Keratinocyte (primary cell): ENCODE results near the gene IGFN1. TPM values are rescaled to one million over a fixed set of nuclear protein-coding genes. Genes with fewer than 3 reads are reported as not detected.

Source experiments
- DNase-seq: peaks from one replicate; pipeline ENCODE4 v3.0.0-alpha.2; 2011; ENCODE audit warnings: low read depth, missing footprints, low spot score
- FAIRE-seq: peaks from 2 replicates; lab custom pipeline; 2011; peaks lifted over from hg19 to GRCh38; lab: Jason Lieb, UNC
- H2AFZ ChIP-seq: 2 replicates; pipeline ENCODE4 v1.6.0; 2012; ENCODE audit warnings: low read length, control low read depth, inconsistent platforms; ENCODE audit not compliant: control insufficient read depth
- H3K27ac ChIP-seq: 2 replicates; pipeline ENCODE4 v1.5.1; 2011; ENCODE audit warnings: low read length; ENCODE audit not compliant: control insufficient read depth, insufficient read depth
- H3K27me3 ChIP-seq: 3 replicates; pipeline ENCODE4 v1.6.0; 2011; ENCODE audit warnings: low read length; ENCODE audit not compliant: control insufficient read depth, insufficient read depth; ENCODE audit errors: extremely low read depth
- H3K36me3 ChIP-seq, 2 experiments: 2 replicates in 1 of 2; 3 replicates in 1 of 2; pipeline ENCODE4 v1.5.1; 2011; ENCODE audit warnings: low read length in 2 of 2, mild to moderate bottlenecking in 1 of 2; ENCODE audit not compliant: control insufficient read depth in 2 of 2, insufficient read depth in 2 of 2; ENCODE audit errors: extremely low read depth in 1 of 2
- H3K4me1 ChIP-seq: 3 replicates; pipeline ENCODE4 v1.5.1; 2011; ENCODE audit warnings: low read length; ENCODE audit not compliant: control insufficient read depth, insufficient read depth; ENCODE audit errors: extremely low read depth
- H3K4me2 ChIP-seq: 3 replicates; pipeline ENCODE4 v1.6.0; 2011; ENCODE audit warnings: low read depth, low read length; ENCODE audit not compliant: control insufficient read depth, insufficient read depth; ENCODE audit errors: extremely low read depth
- H3K4me3 ChIP-seq, 3 experiments: fragments of 200-600 bp in 1 of 3; sonication (generic) in 1 of 3; 2 replicates in 2 of 3; 3 replicates in 1 of 3; pipeline ENCODE4 v1.5.1; 2011 to 2016; ENCODE audit warnings: low read length in 3 of 3, mild to moderate bottlenecking in 3 of 3, control low read depth in 2 of 3, inconsistent platforms in 1 of 3, low read depth in 1 of 3, mixed read lengths in 1 of 3, mixed run types in 1 of 3, moderate library complexity in 1 of 3; ENCODE audit not compliant: control insufficient read depth in 2 of 3, insufficient read depth in 2 of 3; ENCODE audit errors: extremely low read depth in 1 of 3
- H3K79me2 ChIP-seq: 2 replicates; pipeline ENCODE4 v1.6.0; 2012; ENCODE audit warnings: low read length; ENCODE audit not compliant: control insufficient read depth, insufficient read depth
- H3K9ac ChIP-seq: 3 replicates; pipeline ENCODE4 v1.6.0; 2011; ENCODE audit warnings: low read length; ENCODE audit not compliant: control insufficient read depth, insufficient read depth; ENCODE audit errors: extremely low read depth
- H3K9me1 ChIP-seq: 3 replicates; pipeline ENCODE4 v1.6.0; 2011; ENCODE audit warnings: low read length; ENCODE audit not compliant: control insufficient read depth, insufficient read depth; ENCODE audit errors: extremely low read depth
- H3K9me3 ChIP-seq: 2 replicates; pipeline ENCODE4 v1.5.1; 2012; ENCODE audit warnings: low read depth, low read length; ENCODE audit not compliant: control insufficient read depth
- H4K20me1 ChIP-seq: 3 replicates; pipeline ENCODE4 v1.6.0; 2011; ENCODE audit warnings: low read length; ENCODE audit not compliant: control insufficient read depth, insufficient read depth; ENCODE audit errors: extremely low read depth
- EZH2 ChIP-seq: IDR thresholded peaks from one replicate; pipeline ENCODE4 v1.6.1; 2012; ENCODE audit warnings: inconsistent platforms, mild to moderate bottlenecking, low read length, moderate library complexity
- dilution Hi-C: fragments of 300-500 bp; cut with MboI; formaldehyde crosslinking; loops from one replicate; pipeline ENCODE4 v1.7.0; 2020; ENCODE audit warnings: low sequenced_read_pairs; ENCODE audit not compliant: extremely low pct_ligation_motif_present
- polyA plus RNA-seq, 5 experiments: library from polyadenylated mRNA; depleted of rRNA in 3 of 5; stranded (reverse) in 3 of 5; stranded (forward) in 1 of 5; unstranded in 1 of 5; fragments of >200 nt; gene quantifications; 1 replicate in 1 of 5; 2 replicates in 3 of 5; 3 replicates in 1 of 5; pipeline versions ENCODE4 v1.2.1 to v1.2.3, GENCODE V29; 2011 to 2012; ENCODE audit warnings: missing spikeins in 2 of 5, low read depth in 1 of 5, low replicate concordance in 1 of 5
- TF ChIP-seq, protein P1 (sequence below), 3 experiments: IDR thresholded peaks in 1 of 3; conservative IDR thresholded peaks in 1 of 3; optimal IDR thresholded peaks in 1 of 3; 2 replicates in 2 of 3; 3 replicates in 1 of 3; pipeline versions ENCODE3 to v1.5.1; 2011; ENCODE audit warnings: low read length in 3 of 3, mild to moderate bottlenecking in 3 of 3, moderate library complexity in 2 of 3, control low read depth in 1 of 3, inconsistent platforms in 1 of 3; ENCODE audit not compliant: insufficient read depth in 2 of 3; ENCODE audit errors: extremely low read depth in 1 of 3

Gene IGFN1
- polyA plus RNA-seq, 1 donor (not counting 4 experiments of a cell fraction or from before 2014, with no cell fraction given) = not detected

GRCh38 chr1:201250326-201251011 is 59.8 kb downstream of the IGFN1 start:
- no peak overlapping the region for H3K9ac ChIP-seq
- H3K9me1 ChIP-seq = no peaks in the 10 kb centered on the region
- no peaks in the 10 kb centered on the region for H3K27me3 ChIP-seq
- H4K20me1 ChIP-seq = no peaks in the 10 kb centered on the region
- dilution Hi-C loops = no loop called here
- no peak overlapping the region for H3K4me3 ChIP-seq
- H3K27ac ChIP-seq = no peak overlapping the region
- no peak overlapping the region for H2AFZ ChIP-seq
- H3K9me3 ChIP-seq = no peaks in the 10 kb centered on the region
- FAIRE-seq (no peak), DNase-seq (no peak)
- no peaks in the 10 kb centered on the region for H3K4me1 ChIP-seq
- TF ChIP-seq EZH2 = no peak
- TF ChIP-seq, protein P1, sequence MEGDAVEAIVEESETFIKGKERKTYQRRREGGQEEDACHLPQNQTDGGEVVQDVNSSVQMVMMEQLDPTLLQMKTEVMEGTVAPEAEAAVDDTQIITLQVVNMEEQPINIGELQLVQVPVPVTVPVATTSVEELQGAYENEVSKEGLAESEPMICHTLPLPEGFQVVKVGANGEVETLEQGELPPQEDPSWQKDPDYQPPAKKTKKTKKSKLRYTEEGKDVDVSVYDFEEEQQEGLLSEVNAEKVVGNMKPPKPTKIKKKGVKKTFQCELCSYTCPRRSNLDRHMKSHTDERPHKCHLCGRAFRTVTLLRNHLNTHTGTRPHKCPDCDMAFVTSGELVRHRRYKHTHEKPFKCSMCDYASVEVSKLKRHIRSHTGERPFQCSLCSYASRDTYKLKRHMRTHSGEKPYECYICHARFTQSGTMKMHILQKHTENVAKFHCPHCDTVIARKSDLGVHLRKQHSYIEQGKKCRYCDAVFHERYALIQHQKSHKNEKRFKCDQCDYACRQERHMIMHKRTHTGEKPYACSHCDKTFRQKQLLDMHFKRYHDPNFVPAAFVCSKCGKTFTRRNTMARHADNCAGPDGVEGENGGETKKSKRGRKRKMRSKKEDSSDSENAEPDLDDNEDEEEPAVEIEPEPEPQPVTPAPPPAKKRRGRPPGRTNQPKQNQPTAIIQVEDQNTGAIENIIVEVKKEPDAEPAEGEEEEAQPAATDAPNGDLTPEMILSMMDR (optimal IDR thresholded peaks at IDR 0.05 in 1 of 3, IDR thresholded peaks at IDR 0.05 in 1 of 3, conservative IDR thresholded peaks at IDR 0.05 in 1 of 3; ENCODE audit: extremely low read depth in 1 of 3, insufficient read depth in 2 of 3, low read length in 3 of 3) = no peak
- no peaks in the 10 kb centered on the region for H3K79me2 ChIP-seq
- H3K36me3 ChIP-seq = no peaks in the 10 kb centered on the region
- no peak overlapping the region for H3K4me2 ChIP-seq

DNA sequence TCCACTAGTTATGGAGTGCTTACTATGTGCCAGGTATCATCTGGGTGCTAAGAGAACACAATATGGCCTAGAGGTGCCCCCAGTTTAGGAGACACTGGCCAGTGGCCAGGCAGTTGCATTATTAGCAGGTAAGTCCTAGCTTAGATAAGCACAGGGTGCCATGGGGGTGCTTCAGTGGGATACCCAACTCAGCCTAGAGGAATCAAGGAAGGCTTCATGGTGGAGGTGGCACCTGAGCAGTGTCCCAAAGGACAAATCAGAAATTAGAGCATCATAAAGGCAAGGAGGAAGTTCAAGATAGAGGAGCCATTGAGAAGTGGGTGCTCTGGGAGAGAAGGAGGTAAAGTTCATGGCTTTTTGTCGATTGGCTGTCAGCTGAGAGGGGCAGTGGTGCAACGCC is 60.8 kb downstream of the IGFN1 start:
- Histone ChIP-seq H2AFZ (no peak overlapping the region), H3K4me2 (no peak overlapping the region), H3K4me1 (no peaks in the 10 kb centered on the region), H3K79me2 (no peaks in the 10 kb centered on the region), H3K4me3 (no peak overlapping the region), H3K9me3 (no peaks in the 10 kb centered on the region), H3K27me3 (no peaks in the 10 kb centered on the region), H4K20me1 (no peaks in the 10 kb centered on the region), H3K36me3 (no peaks in the 10 kb centered on the region), H3K9ac (no peak overlapping the region), H3K27ac (no peak overlapping the region), H3K9me1 (no peaks in the 10 kb centered on the region)
- TF ChIP-seq, protein P1 (optimal IDR thresholded peaks at IDR 0.05 in 1 of 3, IDR thresholded peaks at IDR 0.05 in 1 of 3, conservative IDR thresholded peaks at IDR 0.05 in 1 of 3; ENCODE audit: extremely low read depth in 1 of 3, insufficient read depth in 2 of 3, low read length in 3 of 3) = no peak
- no peak for TF ChIP-seq EZH2
- dilution Hi-C loops = no loop called here
- DNase-seq (no peak), FAIRE-seq (no peak)
